ENCODE measurements around the gene RDH16. TPM values are rescaled to one million over a fixed set of nuclear protein-coding genes. Genes with fewer than 3 reads are reported as not detected.
"Not testable (repeated sequence)": the region's sequence is repeated elsewhere in the genome, so short reads cannot be mapped to it uniquely, and the experiment has no call there.

Gene RDH16
- total RNA-seq, 1 donor from 2014 or later: 1.6 TPM

- H3K36me3 ChIP-seq (ENCODE audit: control insufficient read depth, insufficient read depth, low read length); DNase-seq (ENCODE audit: low read depth); H3K27me3 ChIP-seq (ENCODE audit: control insufficient read depth, insufficient read depth, low read length); H3K4me3 ChIP-seq (ENCODE audit: low read depth, low read length); FAIRE-seq: not testable (repeated sequence)
These were observed 8.7 kb upstream of the RDH16 start for GRCh38 chr12:56965997-56966642.

GRCh38 chr12:56965124-56965523 is 7.7 kb upstream of the RDH16 start:
- H3K27me3 ChIP-seq (ENCODE audit: control insufficient read depth, insufficient read depth, low read length); H3K36me3 ChIP-seq (ENCODE audit: control insufficient read depth, insufficient read depth, low read length); H3K4me3 ChIP-seq (ENCODE audit: low read depth, low read length); FAIRE-seq; DNase-seq (ENCODE audit: low read depth): not testable (repeated sequence)

- not testable (repeated sequence) for DNase-seq (ENCODE audit: low read depth); FAIRE-seq; H3K4me3 ChIP-seq (ENCODE audit: low read depth, low read length)
These were observed 6.1 kb upstream of the RDH16 start for GRCh38 chr12:56963557-56963956.

GRCh38 chr12:56962247-56962646 is 4.8 kb upstream of the RDH16 start:
- H3K4me3 ChIP-seq (ENCODE audit: low read depth, low read length); H3K36me3 ChIP-seq (ENCODE audit: control insufficient read depth, insufficient read depth, low read length); H3K27me3 ChIP-seq (ENCODE audit: control insufficient read depth, insufficient read depth, low read length); FAIRE-seq; DNase-seq (ENCODE audit: low read depth): not testable (repeated sequence)

More at GRCh38 chr12:56963557-56963956, 6.1 kb upstream of the RDH16 start:
- H3K27me3 ChIP-seq (ENCODE audit: control insufficient read depth, insufficient read depth, low read length); H3K36me3 ChIP-seq (ENCODE audit: control insufficient read depth, insufficient read depth, low read length): not testable (repeated sequence)

GRCh38 chr12:56958422-56958821 is 1.0 kb upstream of the RDH16 start:
- no peak for TF ChIP-seq CTCF (IDR thresholded peaks at IDR 0.05; ENCODE audit: insufficient read depth, low read length, severe bottlenecking)
- H3K4me3 ChIP-seq (ENCODE audit: low read depth, low read length): no peak overlapping the region
- no peak for DNase-seq (ENCODE audit: low read depth)
- no peak for FAIRE-seq
- no peaks in the 10 kb centered on the region for H3K27me3 ChIP-seq (ENCODE audit: control insufficient read depth, insufficient read depth, low read length)
- no peaks in the 10 kb centered on the region for H3K36me3 ChIP-seq (ENCODE audit: control insufficient read depth, insufficient read depth, low read length)

GRCh38 chr12:56955631-56956256 is 1.7 kb downstream of the RDH16 start:
- H3K4me3 ChIP-seq (ENCODE audit: low read depth, low read length): no peak overlapping the region
- H3K27me3 ChIP-seq (ENCODE audit: control insufficient read depth, insufficient read depth, low read length): no peaks in the 10 kb centered on the region
- no peak for TF ChIP-seq CTCF (IDR thresholded peaks at IDR 0.05; ENCODE audit: insufficient read depth, low read length, severe bottlenecking)
- DNase-seq (ENCODE audit: low read depth) (peak; percentile 67), FAIRE-seq (no peak)
- H3K36me3 ChIP-seq (ENCODE audit: control insufficient read depth, insufficient read depth, low read length): no peaks in the 10 kb centered on the region

GRCh38 chr12:56954958-56955355 is 2.5 kb downstream of the RDH16 start:
- TF ChIP-seq CTCF (IDR thresholded peaks at IDR 0.05; ENCODE audit: insufficient read depth, low read length, severe bottlenecking): no peak
- Histone ChIP-seq H3K27me3 (ENCODE audit: control insufficient read depth, insufficient read depth, low read length) (no peaks in the 10 kb centered on the region), H3K4me3 (ENCODE audit: low read depth, low read length) (no peak overlapping the region), H3K36me3 (ENCODE audit: control insufficient read depth, insufficient read depth, low read length) (no peaks in the 10 kb centered on the region)
- DNase-seq (ENCODE audit: low read depth): no peak
- peak; percentile 50 for FAIRE-seq
